HepG2 (cell line): ENCODE measurements around the gene CYP19A1. TPM values are rescaled to one million over a fixed set of nuclear protein-coding genes. Genes with fewer than 3 reads are reported as not detected.

Source experiments
- ATAC-seq: fragments of 200-7000 bp; cut with Tn5 transposase; 3 replicates; pipeline ENCODE4 v1.9.1; 2020; ENCODE audit warnings: mild to moderate bottlenecking, moderate library complexity
- BruUV-seq: library from RNA; stranded (reverse); fragments of 400-500 nt; replicated peaks from 2 replicates; lab custom pipeline; 2021; lab: Mats Ljungman, UMichigan
- CTCF ChIA-PET: fragments of 300-600 bp; formaldehyde crosslinking; extraction: SDS; loops from one replicate; lab custom pipeline; 2021; ENCODE audit warnings: low total read pairs, inconsistent platforms, low intra/inter-chr PET ratio; lab: Yijun Ruan, JAX
- POLR2A ChIA-PET: fragments of 350-600 bp; sonication (Branson Sonifier 250); formaldehyde crosslinking; loops from one replicate; lab custom pipeline; 2020; ENCODE audit warnings: antibody characterized with exemption, inconsistent platforms; lab: Yijun Ruan, JAX
- DNase-seq: peaks from one replicate; pipeline ENCODE4 v3.0.0-alpha.2; 2015; ENCODE audit warnings: low spot score
- FAIRE-seq: peaks from 3 replicates; lab custom pipeline; 2011; peaks lifted over from hg19 to GRCh38; lab: Jason Lieb, UNC
- H2AFZ ChIP-seq: one replicate; pipeline ENCODE4 v1.6.1; 2011; ENCODE audit warnings: low read length, inconsistent platforms
- H3K27ac ChIP-seq: fragments of 300-600 bp; 3 replicates; pipeline ENCODE4 v1.8.0; 2011; ENCODE audit warnings: mixed run types, mild to moderate bottlenecking, mixed read lengths, low read length, inconsistent platforms; ENCODE audit not compliant: insufficient read depth; ENCODE audit errors: extremely low read length
- H3K27me3 ChIP-seq, 2 experiments: fragments of 200-600 bp in 1 of 2; 2 replicates in 1 of 2; 3 replicates in 1 of 2; pipeline versions ENCODE4 v1.6.0 to v1.8.0; 2011; ENCODE audit warnings: low read length in 2 of 2, mild to moderate bottlenecking in 2 of 2, moderate library complexity in 2 of 2, inconsistent platforms in 1 of 2; ENCODE audit not compliant: insufficient read depth in 2 of 2, control insufficient read depth in 1 of 2
- H3K36me3 ChIP-seq, 2 experiments: fragments of 200-600 bp in 1 of 2; replicated peaks in 1 of 2; 2 replicates in 1 of 2; 3 replicates in 1 of 2; pipeline versions ENCODE4 v1.5.1 to v1.8.0; 2011; ENCODE audit warnings: low read length in 2 of 2, inconsistent platforms in 1 of 2; ENCODE audit not compliant: insufficient read depth in 2 of 2, control insufficient read depth in 1 of 2
- H3K4me1 ChIP-seq: 2 replicates; pipeline ENCODE4 v1.5.1; 2012; ENCODE audit warnings: low read length, inconsistent platforms; ENCODE audit not compliant: insufficient read depth
- H3K4me2 ChIP-seq: 2 replicates; pipeline ENCODE4 v1.6.0; 2011; ENCODE audit warnings: low read depth, low read length, inconsistent platforms
- H3K4me3 ChIP-seq, 3 experiments: fragments of 200-600 bp in 1 of 3; sonication (generic), shearing (Covaris generic) in 1 of 3; replicated peaks in 1 of 3; 2 replicates each; pipeline ENCODE4 v1.5.1; 2011 to 2016; ENCODE audit warnings: low read length in 3 of 3, inconsistent platforms in 2 of 3, low read depth in 2 of 3, mild to moderate bottlenecking in 2 of 3, control low read depth in 1 of 3, mixed read lengths in 1 of 3; ENCODE audit not compliant: insufficient read depth in 1 of 3
- H3K79me2 ChIP-seq: one replicate; pipeline ENCODE4 v1.6.1; 2011; ENCODE audit warnings: low read length, inconsistent platforms; ENCODE audit not compliant: insufficient read depth
- H3K9ac ChIP-seq: 2 replicates; pipeline ENCODE4 v1.6.0; 2011; ENCODE audit warnings: mild to moderate bottlenecking, low read depth, low read length, inconsistent platforms; ENCODE audit not compliant: insufficient read depth
- H3K9me3 ChIP-seq: 2 replicates; pipeline ENCODE4 v1.5.1; 2012; ENCODE audit warnings: mild to moderate bottlenecking, low read length
- H4K20me1 ChIP-seq: 2 replicates; pipeline ENCODE4 v1.6.0; 2011; ENCODE audit warnings: inconsistent platforms, mild to moderate bottlenecking, low read length, moderate library complexity; ENCODE audit not compliant: insufficient read depth
- CC2D1A ChIP-seq: sonication (generic); formaldehyde crosslinking; IDR thresholded peaks from 2 replicates; pipeline ENCODE4 v1.8.1; 2023; ENCODE audit warnings: mild to moderate bottlenecking, missing genetic modification reagents
- ZHX2 ChIP-seq, 2 experiments: sonication (generic) in 1 of 2; formaldehyde crosslinking in 1 of 2; IDR thresholded peaks; 2 replicates each; pipeline versions ENCODE4 v1.6.1 to v1.9.0; 2014 to 2022; ENCODE audit warnings: antibody characterized with exemption in 1 of 2, borderline replicate concordance in 1 of 2, inconsistent platforms in 1 of 2, low read depth in 1 of 2, missing genetic modification reagents in 1 of 2
- ZNF570 ChIP-seq: sonication (generic); formaldehyde crosslinking; IDR thresholded peaks from 2 replicates; pipeline ENCODE4 v1.4.0; 2020; ENCODE audit warnings: mild to moderate bottlenecking, missing genetic modification reagents, borderline replicate concordance
- WGBS: methylation state at CpG from one replicate; pipeline ENCODE4 v1.1.6; 2017; ENCODE audit warnings: low lambda C conversion rate; 5-methylcytosine and 5-hydroxymethylcytosine counted together
- in situ Hi-C: cut with HindIII; loops from 2 replicates; pipeline ENCODE4 v1.10.0; 2017; ENCODE audit warnings: low pct_unique_long_range_greater_than_20kb; ENCODE audit not compliant: extremely low pct_ligation_motif_present
- intact Hi-C: fragments of 100-400 bp; cut with micrococcal nuclease; formaldehyde crosslinking; loops from one replicate; pipeline ENCODE4 v1.10.0; 2022; ENCODE audit not compliant: unreplicated experiment
- polyA plus RNA-seq, 8 experiments: library from polyadenylated mRNA; depleted of rRNA in 3 of 8; stranded (reverse) in 7 of 8; unstranded in 1 of 8; fragments of >200 nt; fragmentation: Illumina TruSeq in 4 of 8; extraction: Trizol in 4 of 8; gene quantifications; 2 replicates each; pipeline versions ENCODE4 v1.2.1 to v1.2.3, GENCODE V29; 2011 to 2016; ENCODE audit warnings: low read depth in 4 of 8, missing spikeins in 1 of 8, mixed read lengths in 1 of 8; ENCODE audit not compliant: insufficient read depth in 1 of 8
- total RNA-seq, 5 experiments: library from RNA; depleted of rRNA; stranded (reverse); fragments of >200 nt; fragmentation: Illumina TruSeq; extraction: Trizol; gene quantifications; 2 replicates each; pipeline ENCODE4 v1.2.3, GENCODE V29; 2016; ENCODE audit warnings: low read depth in 1 of 5
- TF ChIP-seq, protein P1 (sequence below): sonication (generic); formaldehyde crosslinking; IDR thresholded peaks from 2 replicates; pipeline ENCODE4 v1.9.0; 2021; ENCODE audit warnings: missing genetic modification reagents, mild to moderate bottlenecking, borderline replicate concordance

CYP19A1 gene
- total and polyA plus RNA-seq, 2 of the 13 experiments (the other 11 are each of a cell fraction or from before 2014, with no cell fraction given) = 10.9 to 23.0 TPM

- FAIRE-seq (no peak), ATAC-seq (no peak), DNase-seq (no peak)
- WGBS = 87% methylated on average over 9 of the region's 9 CpGs
- Histone ChIP-seq H3K4me1 (no peaks in the 10 kb centered on the region), H2AFZ (no peak overlapping the region), H3K27ac (no peak overlapping the region), H3K9me3 (peaks cover 2% of the 10 kb centered on the region; the same call in 1 of the 2 replicates), H3K36me3 (no peaks in the 10 kb centered on the region), H3K4me3 (no peak overlapping the region), H3K4me2 (no peak overlapping the region; the same call in 1 of the 2 replicates), H3K27me3 (no peaks in the 10 kb centered on the region), H3K9ac (no peak overlapping the region), H4K20me1 (0 out of 2 replicates have a peak, but pooled peaks cover 3% of the 10 kb centered on the region), H3K79me2 (no peaks in the 10 kb centered on the region)
- intact Hi-C loops (no loop called here), in situ Hi-C loops (no loop called here)
- TF ChIP-seq CC2D1A (CRISPR knock-in tag) (no peak), ZHX2 (IDR thresholded peaks at IDR 0.05; ENCODE audit: low read depth) (no peak), ZHX2 (CRISPR knock-in tag; IDR thresholded peaks at IDR 0.05; ENCODE audit: borderline replicate concordance) (no peak), ZNF570 (no peak)
- TF ChIP-seq, protein P1, sequence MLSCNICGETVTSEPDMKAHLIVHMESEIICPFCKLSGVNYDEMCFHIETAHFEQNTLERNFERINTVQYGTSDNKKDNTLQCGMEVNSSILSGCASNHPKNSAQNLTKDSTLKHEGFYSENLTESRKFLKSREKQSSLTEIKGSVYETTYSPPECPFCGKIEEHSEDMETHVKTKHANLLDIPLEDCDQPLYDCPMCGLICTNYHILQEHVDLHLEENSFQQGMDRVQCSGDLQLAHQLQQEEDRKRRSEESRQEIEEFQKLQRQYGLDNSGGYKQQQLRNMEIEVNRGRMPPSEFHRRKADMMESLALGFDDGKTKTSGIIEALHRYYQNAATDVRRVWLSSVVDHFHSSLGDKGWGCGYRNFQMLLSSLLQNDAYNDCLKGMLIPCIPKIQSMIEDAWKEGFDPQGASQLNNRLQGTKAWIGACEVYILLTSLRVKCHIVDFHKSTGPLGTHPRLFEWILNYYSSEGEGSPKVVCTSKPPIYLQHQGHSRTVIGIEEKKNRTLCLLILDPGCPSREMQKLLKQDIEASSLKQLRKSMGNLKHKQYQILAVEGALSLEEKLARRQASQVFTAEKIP (CRISPR knock-in tag) = no peak
- ChIA-PET POLR2A (no interaction called here), CTCF (no interaction called here)
- BruUV-seq = no TSS peak
Measured at GRCh38 chr15:51266656-51267050, 71.7 kb downstream of the CYP19A1 start.
